IMR-90 (cell line): ENCODE results near the gene CAMK2B.

Source experiments
- MAZ ChIP-seq: IDR thresholded peaks from 2 replicates; pipeline ENCODE4 v1.6.1; 2012; ENCODE audit warnings: low read depth, mild to moderate bottlenecking, low read length, improper control_type of control experiment, moderate library complexity, borderline replicate concordance
- NFE2L2 ChIP-seq: fragments of 150-350 bp; IDR thresholded peaks from 2 replicates; pipeline ENCODE4 v1.6.1; 2016; ENCODE audit warnings: low read depth, mild to moderate bottlenecking, low read length
- RCOR1 ChIP-seq: IDR thresholded peaks from 2 replicates; pipeline ENCODE4 v1.6.1; 2012; ENCODE audit warnings: mild to moderate bottlenecking, low read length, improper control_type of control experiment; ENCODE audit not compliant: insufficient replicate concordance
- SMC3 ChIP-seq: fragments of 150-350 bp; IDR thresholded peaks from 2 replicates; pipeline ENCODE4 v1.6.1; 2016; ENCODE audit warnings: low read depth, mild to moderate bottlenecking, antibody characterized with exemption, low read length, moderate library complexity
- TF ChIP-seq, protein P1 (sequence below): conservative IDR thresholded peaks from 2 replicates; pipeline ENCODE4 v1.5.1; 2012; ENCODE audit warnings: mild to moderate bottlenecking, low read depth, low read length, improper control_type of control experiment

DNA sequence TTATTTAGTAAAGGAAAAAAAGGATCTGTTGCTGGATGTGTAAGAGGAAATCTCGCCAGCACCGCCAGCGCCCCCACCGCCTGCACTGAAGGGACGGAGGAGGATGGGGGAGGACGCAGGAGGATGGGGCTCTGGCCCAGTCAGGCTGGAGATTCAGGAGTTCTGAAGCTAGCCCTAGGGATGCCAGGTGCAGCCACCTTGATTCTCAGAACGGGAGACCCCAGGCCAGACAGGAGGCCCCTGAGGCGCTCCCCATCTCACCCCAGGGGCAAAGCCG lies 1.3 kb downstream of the CAMK2B start:
- TF ChIP-seq, protein P1, sequence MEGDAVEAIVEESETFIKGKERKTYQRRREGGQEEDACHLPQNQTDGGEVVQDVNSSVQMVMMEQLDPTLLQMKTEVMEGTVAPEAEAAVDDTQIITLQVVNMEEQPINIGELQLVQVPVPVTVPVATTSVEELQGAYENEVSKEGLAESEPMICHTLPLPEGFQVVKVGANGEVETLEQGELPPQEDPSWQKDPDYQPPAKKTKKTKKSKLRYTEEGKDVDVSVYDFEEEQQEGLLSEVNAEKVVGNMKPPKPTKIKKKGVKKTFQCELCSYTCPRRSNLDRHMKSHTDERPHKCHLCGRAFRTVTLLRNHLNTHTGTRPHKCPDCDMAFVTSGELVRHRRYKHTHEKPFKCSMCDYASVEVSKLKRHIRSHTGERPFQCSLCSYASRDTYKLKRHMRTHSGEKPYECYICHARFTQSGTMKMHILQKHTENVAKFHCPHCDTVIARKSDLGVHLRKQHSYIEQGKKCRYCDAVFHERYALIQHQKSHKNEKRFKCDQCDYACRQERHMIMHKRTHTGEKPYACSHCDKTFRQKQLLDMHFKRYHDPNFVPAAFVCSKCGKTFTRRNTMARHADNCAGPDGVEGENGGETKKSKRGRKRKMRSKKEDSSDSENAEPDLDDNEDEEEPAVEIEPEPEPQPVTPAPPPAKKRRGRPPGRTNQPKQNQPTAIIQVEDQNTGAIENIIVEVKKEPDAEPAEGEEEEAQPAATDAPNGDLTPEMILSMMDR, result no peak
- TF ChIP-seq SMC3, result no peak
- no peak for TF ChIP-seq MAZ
- no peak for TF ChIP-seq RCOR1
- no peak for TF ChIP-seq NFE2L2
